ENCODE measurements around the gene KLHDC4.

DNA sequence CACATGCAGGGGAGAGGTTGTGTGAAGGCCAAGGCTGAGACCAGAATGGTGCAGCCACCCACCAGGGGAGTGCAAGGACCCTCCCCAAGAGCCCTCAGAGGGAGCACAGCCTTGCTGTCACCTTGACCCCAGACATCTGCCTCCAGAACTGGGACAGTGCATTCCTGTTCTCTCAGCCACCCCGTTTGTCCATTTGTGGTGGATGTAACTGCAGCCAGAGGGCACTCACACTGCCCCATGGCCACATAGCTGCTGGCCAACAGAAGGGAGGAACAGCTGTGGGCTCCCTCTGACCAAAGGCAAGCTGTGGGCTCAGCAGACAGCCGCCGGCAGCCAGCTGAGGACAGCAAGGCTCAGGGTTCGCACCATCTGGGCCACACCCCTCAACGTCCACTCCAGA is 49.8 kb upstream of the KLHDC4 start:
- TF ChIP-seq CTCF (IDR thresholded peaks at IDR 0.05; ENCODE audit: poor library complexity) (no peak), EZH2phosphoT487 (IDR thresholded peaks at IDR 0.05; ENCODE audit: low read depth, severe bottlenecking, unreplicated experiment) (no peak)

All from hepatocyte (in vitro differentiated cells).